CD4-positive, alpha-beta T cell (primary cell): ENCODE measurements around the gene DICER1. TPM values are rescaled to one million over a fixed set of nuclear protein-coding genes. Genes with fewer than 3 reads are reported as not detected.

Experiments used
- ATAC-seq: fragments of 200-7000 bp; cut with Tn5 transposase; one replicate; pipeline ENCODE4 v1.10.0; 2022; ENCODE audit warnings: mild to moderate bottlenecking; ENCODE audit not compliant: poor library complexity
- CTCF ChIA-PET: fragments of 350-600 bp; sonication (Branson Sonifier 250); formaldehyde crosslinking; loops from one replicate; lab custom pipeline; 2021; ENCODE audit warnings: antibody characterized with exemption, inconsistent platforms; lab: Charles Lee
- POLR2A ChIA-PET: fragments of 350-600 bp; sonication (Branson Sonifier 250); formaldehyde crosslinking; loops from one replicate; lab custom pipeline; 2021; ENCODE audit warnings: antibody characterized with exemption, inconsistent platforms; lab: Charles Lee
- DNase-seq, 14 experiments: peaks; one replicate each; pipeline ENCODE4 v3.0.0-alpha.2; 2013 to 2020; ENCODE audit warnings: mixed read lengths in 2 of 14
- H3K27ac ChIP-seq, 2 donors: one replicate each; pipeline versions ENCODE4 v1.5.1 to v1.7.0; 2013; ENCODE audit warnings: low read length in 2 of 2, low read depth in 1 of 2, mild to moderate bottlenecking in 1 of 2
- H3K27me3 ChIP-seq, 2 experiments: 1 replicate in 1 of 2; 2 replicates in 1 of 2; pipeline versions ENCODE4 v1.6.1 to v1.7.0; 2013; ENCODE audit warnings: low read length in 2 of 2, control low read depth in 1 of 2, mild to moderate bottlenecking in 1 of 2, moderate library complexity in 1 of 2; ENCODE audit not compliant: insufficient read depth in 2 of 2, control insufficient read depth in 1 of 2
- H3K36me3 ChIP-seq: one replicate; pipeline ENCODE4 v1.6.1; 2013; ENCODE audit warnings: low read length, control low read depth; ENCODE audit not compliant: insufficient read depth
- H3K4me1 ChIP-seq: one replicate; pipeline ENCODE4 v1.6.1; 2013; ENCODE audit warnings: low read length, control low read depth; ENCODE audit not compliant: insufficient read depth
- H3K4me3 ChIP-seq: one replicate; pipeline ENCODE4 v1.5.1; 2013; ENCODE audit warnings: mild to moderate bottlenecking, low read length, moderate library complexity
- H3K9me3 ChIP-seq, 2 experiments: 1 replicate in 1 of 2; 2 replicates in 1 of 2; pipeline versions ENCODE4 v1.6.1 to v1.7.0; 2013; ENCODE audit warnings: low read length in 2 of 2, mild to moderate bottlenecking in 2 of 2, control low read depth in 1 of 2, moderate library complexity in 1 of 2; ENCODE audit not compliant: control insufficient read depth in 1 of 2, insufficient read depth in 1 of 2
- H3K27ac Mint-ChIP-seq: one replicate; pipeline ENCODE4 v1.8.0; 2020; ENCODE audit warnings: mixed read lengths
- H3K27me3 Mint-ChIP-seq: one replicate; pipeline ENCODE4 v1.8.0; 2021; ENCODE audit warnings: mixed read lengths
- H3K36me3 Mint-ChIP-seq: one replicate; pipeline ENCODE4 v1.8.0; 2021; ENCODE audit warnings: low read depth, mixed read lengths
- H3K4me1 Mint-ChIP-seq: one replicate; pipeline ENCODE4 v1.8.0; 2021; ENCODE audit warnings: low read depth, mixed read lengths
- H3K4me3 Mint-ChIP-seq: one replicate; pipeline ENCODE4 v1.8.0; 2020; ENCODE audit warnings: mild to moderate bottlenecking, mixed read lengths
- H3K9me3 Mint-ChIP-seq: one replicate; pipeline ENCODE4 v1.8.0; 2020; ENCODE audit warnings: mixed read lengths
- CTCF ChIP-seq: fragments of 200-600 bp; IDR thresholded peaks from one replicate; pipeline ENCODE4 v1.8.0; 2022; ENCODE audit warnings: antibody characterized with exemption, mild to moderate bottlenecking
- intact Hi-C, 2 experiments: fragments of 100-400 bp; cut with DNase I in 1 of 2; cut with micrococcal nuclease in 1 of 2; formaldehyde crosslinking; loops; one replicate each; pipeline versions ENCODE4 v1.15.1 to v1.9.0; 2023 to 2025; cut with DNase I, micrococcal nuclease
- total RNA-seq, 174 experiments: library from RNA in 2 of 174; stranded (reverse) in 2 of 174; gene quantifications; one replicate each; pipeline ENCODE4 v1.2.3 and lab custom pipeline; 2021 to 2026

The DICER1 gene
- total RNA-seq, 2 experiments from 2014 or later, result 53.7 to 66.0 TPM

GRCh38 chr14:95150910-95151309 is 6.4 kb downstream of the DICER1 start:
- H3K36me3 ChIP-seq, result peaks cover 7% of the 10 kb centered on the region
- H3K4me3 ChIP-seq, result no peak overlapping the region
- Mint-ChIP-seq H3K27ac (no peak overlapping the region), H3K9me3 (no peaks in the 10 kb centered on the region), H3K27me3 (no peaks in the 10 kb centered on the region), H3K36me3 (peaks cover 30% of the 10 kb centered on the region), H3K4me1 (peaks cover 94% of the 10 kb centered on the region), H3K4me3 (no peak overlapping the region)
- intact Hi-C loops, result loop anchor here in 1 of 2 experiments (10.0 kb wide), 1 partner anchor 1644 kb away; the partner anchor contains the start of gene VRK1
- ChIA-PET POLR2A (interaction anchor here (0.7 kb wide), 1 partner anchor 16 kb away, joined by 3 read pairs; no protein-coding TSS in a partner anchor), CTCF (interaction anchor here (0.7 kb wide), 1 partner anchor 54 kb away, joined by 3 read pairs; no protein-coding TSS in a partner anchor)
- TF ChIP-seq CTCF, result no peak
- H3K27ac ChIP-seq, result no peak overlapping the region
- ATAC-seq (no peak), DNase-seq (no peak)
- peaks cover 25% of the 10 kb centered on the region for H3K4me1 ChIP-seq
- H3K9me3 ChIP-seq, result peaks cover 0 to 6% of the 10 kb centered on the region in 2 experiments
- H3K27me3 ChIP-seq, result no peaks in the 10 kb centered on the region

GRCh38 chr14:95149441-95149840 is 7.9 kb downstream of the DICER1 start:
- Mint-ChIP-seq H3K4me3 (no peak overlapping the region), H3K4me1 (peaks cover 90% of the 10 kb centered on the region), H3K27me3 (no peaks in the 10 kb centered on the region), H3K27ac (no peak overlapping the region), H3K36me3 (peaks cover 43% of the 10 kb centered on the region), H3K9me3 (peaks cover 5% of the 10 kb centered on the region)
- Histone ChIP-seq H3K9me3 (peaks cover 3 to 6% of the 10 kb centered on the region in 2 experiments), H3K36me3 (peaks cover 10% of the 10 kb centered on the region), H3K27ac (no peak overlapping the region), H3K4me1 (peaks cover 14% of the 10 kb centered on the region), H3K27me3 (no peaks in the 10 kb centered on the region), H3K4me3 (no peak overlapping the region)
- ChIA-PET CTCF (interaction anchor here (0.6 kb wide), 1 partner anchor 71 kb away, joined by 4 read pairs; no protein-coding TSS in a partner anchor), POLR2A (interaction anchor here (1.4 kb wide), 1 partner anchor 8 kb away, joined by 9 read pairs; the partner anchor contains the start of gene DICER1)
- TF ChIP-seq CTCF, result no peak
- no peak for ATAC-seq
- no peak for DNase-seq
- intact Hi-C loops, result loop anchor here in 1 of 2 experiments (2.0 kb wide), 1 partner anchor 21 kb away; no protein-coding TSS in a partner anchor

DNA sequence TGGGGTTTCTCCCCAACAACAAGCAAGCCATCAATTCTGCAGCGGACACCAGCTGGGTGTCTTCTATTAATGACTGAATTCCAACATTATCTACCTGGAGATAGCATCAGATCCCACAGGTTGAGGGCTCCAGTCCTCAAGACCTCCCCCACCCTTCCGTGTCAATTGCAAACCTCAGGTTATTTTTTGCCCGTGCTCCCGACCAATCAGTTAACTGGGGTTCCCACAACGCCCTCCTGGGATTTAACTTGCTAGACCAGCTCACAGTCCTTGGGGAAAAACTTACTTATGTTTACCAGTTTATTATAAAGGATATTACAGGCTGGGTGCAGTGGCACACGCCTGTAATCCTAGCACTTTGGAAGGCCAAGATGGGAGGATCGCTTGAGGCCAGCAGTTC is 9.7 kb downstream of the DICER1 start:
- Histone ChIP-seq H3K36me3 (peaks cover 10% of the 10 kb centered on the region), H3K4me1 (peaks cover 12% of the 10 kb centered on the region), H3K4me3 (no peak overlapping the region), H3K9me3 (peaks cover 4 to 6% of the 10 kb centered on the region in 2 experiments), H3K27ac (no peak overlapping the region), H3K27me3 (no peaks in the 10 kb centered on the region)
- Mint-ChIP-seq H3K27me3 (no peaks in the 10 kb centered on the region), H3K36me3 (peaks cover 53% of the 10 kb centered on the region), H3K4me1 (peaks cover 94% of the 10 kb centered on the region), H3K9me3 (peaks cover 5% of the 10 kb centered on the region), H3K27ac (no peak overlapping the region), H3K4me3 (no peak overlapping the region)
- CTCF ChIA-PET, result no interaction called here
- DNase-seq (no peak), ATAC-seq (no peak)
- intact Hi-C loops, result no loop called here
- no peak for TF ChIP-seq CTCF
- POLR2A ChIA-PET, result no interaction called here
